Left ventricle myocardium inferior (tissue), 1 donor: ENCODE measurements around the gene SERPINA12. TPM values are rescaled to one million over a fixed set of nuclear protein-coding genes. Genes with fewer than 3 reads are reported as not detected.
"Not testable (repeated sequence)": the region's sequence is repeated elsewhere in the genome, so short reads cannot be mapped to it uniquely, and the experiment has no call there.

ENCODE experiments used
- DNase-seq: peaks from one replicate; pipeline ENCODE4 v3.0.0-alpha.2; 2020
- H3K27ac ChIP-seq: fragments of 200-600 bp; replicated peaks from 2 replicates; pipeline ENCODE4 v1.8.0; 2021
- H3K27me3 ChIP-seq: fragments of 200-600 bp; 2 replicates; pipeline ENCODE4 v1.8.0; 2021; ENCODE audit warnings: low read depth
- H3K36me3 ChIP-seq: fragments of 200-600 bp; 2 replicates; pipeline ENCODE4 v1.8.0; 2021
- H3K4me1 ChIP-seq: fragments of 200-600 bp; 2 replicates; pipeline ENCODE4 v1.8.0; 2021
- H3K4me3 ChIP-seq: fragments of 200-600 bp; 2 replicates; pipeline ENCODE4 v1.8.0; 2021; ENCODE audit warnings: mild to moderate bottlenecking, moderate library complexity
- H3K9me3 ChIP-seq: fragments of 200-600 bp; replicated peaks from 2 replicates; pipeline ENCODE4 v1.8.0; 2021
- intact Hi-C: fragments of 100-400 bp; cut with micrococcal nuclease; formaldehyde crosslinking; loops from one replicate; pipeline ENCODE4 v1.11.0; 2022
- total RNA-seq: library from RNA; stranded (reverse); fragmentation: NEBNext Ultra II Directional; extraction: Animal tissue kit (Norgen Biotek cat#: 25700); gene quantifications from one replicate; pipeline ENCODE4 v1.2.1, GENCODE V29; 2021
- TF ChIP-seq, protein P1 (sequence below): fragments of 200-600 bp; IDR thresholded peaks from 2 replicates; pipeline ENCODE4 v1.8.0; 2021; ENCODE audit warnings: antibody characterized with exemption, mild to moderate bottlenecking, borderline replicate concordance
- donor health status: DM: no; HTN: yes; CAD: no; lungs with severe emphysema.

Gene SERPINA12
- total RNA-seq, 1 donor from 2014 or later = not detected

- intact Hi-C loops = no loop called here
- Histone ChIP-seq H3K4me3 (no peak overlapping the region), H3K27ac (no peak overlapping the region), H3K27me3 (peaks cover 58% of the 10 kb centered on the region), H3K9me3 (no peaks in the 10 kb centered on the region), H3K36me3 (no peaks in the 10 kb centered on the region), H3K4me1 (no peaks in the 10 kb centered on the region)
- TF ChIP-seq, protein P1, sequence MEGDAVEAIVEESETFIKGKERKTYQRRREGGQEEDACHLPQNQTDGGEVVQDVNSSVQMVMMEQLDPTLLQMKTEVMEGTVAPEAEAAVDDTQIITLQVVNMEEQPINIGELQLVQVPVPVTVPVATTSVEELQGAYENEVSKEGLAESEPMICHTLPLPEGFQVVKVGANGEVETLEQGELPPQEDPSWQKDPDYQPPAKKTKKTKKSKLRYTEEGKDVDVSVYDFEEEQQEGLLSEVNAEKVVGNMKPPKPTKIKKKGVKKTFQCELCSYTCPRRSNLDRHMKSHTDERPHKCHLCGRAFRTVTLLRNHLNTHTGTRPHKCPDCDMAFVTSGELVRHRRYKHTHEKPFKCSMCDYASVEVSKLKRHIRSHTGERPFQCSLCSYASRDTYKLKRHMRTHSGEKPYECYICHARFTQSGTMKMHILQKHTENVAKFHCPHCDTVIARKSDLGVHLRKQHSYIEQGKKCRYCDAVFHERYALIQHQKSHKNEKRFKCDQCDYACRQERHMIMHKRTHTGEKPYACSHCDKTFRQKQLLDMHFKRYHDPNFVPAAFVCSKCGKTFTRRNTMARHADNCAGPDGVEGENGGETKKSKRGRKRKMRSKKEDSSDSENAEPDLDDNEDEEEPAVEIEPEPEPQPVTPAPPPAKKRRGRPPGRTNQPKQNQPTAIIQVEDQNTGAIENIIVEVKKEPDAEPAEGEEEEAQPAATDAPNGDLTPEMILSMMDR = no peak
- DNase-seq = no peak
Observed at GRCh38 chr14:94515426-94515825, 6.2 kb upstream of the SERPINA12 start.

DNA sequence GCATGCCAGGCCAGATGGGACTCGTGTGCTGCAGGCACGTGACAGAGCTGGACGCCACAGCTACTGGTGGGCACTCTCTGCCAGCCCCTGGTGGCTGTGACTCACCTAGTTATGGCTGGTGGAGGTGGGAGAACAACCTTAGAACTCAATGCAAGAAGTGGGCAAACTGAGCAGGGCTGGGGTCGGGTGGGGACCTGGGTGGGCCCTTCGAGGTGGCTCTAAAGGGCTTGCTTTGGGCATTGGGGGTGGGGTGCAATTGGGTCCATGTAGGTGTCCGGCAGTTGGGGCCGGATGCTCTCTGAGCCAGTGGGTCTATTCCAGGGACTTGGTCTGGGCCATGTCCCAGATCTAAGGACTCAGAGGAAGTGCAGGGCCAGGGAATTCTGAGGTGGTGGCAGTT lies 5.1 kb upstream of the SERPINA12 start:
- TF ChIP-seq, protein P1 = no peak
- DNase-seq = no peak
- intact Hi-C loops = no loop called here
- no peak overlapping the region for H3K27ac ChIP-seq
- no peaks in the 10 kb centered on the region for H3K36me3 ChIP-seq
- no peaks in the 10 kb centered on the region for H3K4me1 ChIP-seq
- no peaks in the 10 kb centered on the region for H3K9me3 ChIP-seq
- H3K4me3 ChIP-seq = no peak overlapping the region
- H3K27me3 ChIP-seq = peaks cover 66% of the 10 kb centered on the region

DNA sequence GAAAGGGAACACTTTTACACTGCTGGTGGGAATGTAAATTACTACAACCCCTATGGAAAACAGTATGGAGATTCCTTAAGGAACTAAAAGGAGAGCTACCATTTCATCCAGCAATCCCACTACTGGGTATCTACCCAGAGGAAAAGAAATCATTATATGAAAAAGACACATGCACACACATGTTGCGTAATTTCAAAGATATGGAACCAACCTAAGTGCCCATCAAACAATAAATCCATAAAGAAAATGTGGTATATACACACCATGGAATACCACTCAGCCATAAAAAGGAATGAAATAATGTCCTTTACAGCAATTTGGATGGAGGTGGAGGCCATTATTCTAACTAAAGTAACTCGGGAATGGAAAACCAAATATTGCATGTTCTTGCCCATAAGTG lies 1.2 kb upstream of the SERPINA12 start:
- intact Hi-C loops, DNase-seq, H3K9me3 ChIP-seq, H3K36me3 ChIP-seq, H3K27ac ChIP-seq, H3K4me3 ChIP-seq, H3K4me1 ChIP-seq: not testable (repeated sequence)
- H3K27me3 ChIP-seq = peaks cover 56% of the 10 kb centered on the region

- no peak overlapping the region for H3K4me3 ChIP-seq
- peaks cover 69% of the 10 kb centered on the region for H3K27me3 ChIP-seq
- H3K4me1 ChIP-seq = no peaks in the 10 kb centered on the region
- DNase-seq = no peak
- no peak overlapping the region for H3K27ac ChIP-seq
- TF ChIP-seq, protein P1 = no peak
- intact Hi-C loops = no loop called here
- H3K9me3 ChIP-seq = no peaks in the 10 kb centered on the region
- H3K36me3 ChIP-seq = no peaks in the 10 kb centered on the region
Observed at GRCh38 chr14:94505641-94506040, 3.6 kb downstream of the SERPINA12 start.

DNA sequence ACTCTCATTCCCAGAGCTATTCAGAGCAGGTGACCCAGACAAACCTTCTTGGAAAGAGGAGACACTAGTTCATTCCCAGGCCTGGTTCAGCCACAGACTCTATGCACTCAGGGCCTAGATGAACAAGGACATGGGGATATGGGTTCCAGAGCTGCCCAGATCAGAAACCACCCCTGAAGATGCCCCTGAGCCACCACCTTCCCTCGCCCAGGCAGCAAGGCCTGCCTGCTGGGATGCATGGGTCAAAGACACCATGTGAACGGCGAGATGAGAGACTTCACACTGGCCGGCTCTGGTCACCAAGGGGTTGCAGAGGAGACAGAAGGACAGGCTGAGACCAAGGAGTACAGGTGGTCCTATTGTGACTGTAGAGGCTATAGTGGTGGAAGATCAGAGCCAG lies 4.1 kb downstream of the SERPINA12 start:
- DNase-seq = no peak
- TF ChIP-seq, protein P1 = no peak
- intact Hi-C loops = no loop called here

DNA sequence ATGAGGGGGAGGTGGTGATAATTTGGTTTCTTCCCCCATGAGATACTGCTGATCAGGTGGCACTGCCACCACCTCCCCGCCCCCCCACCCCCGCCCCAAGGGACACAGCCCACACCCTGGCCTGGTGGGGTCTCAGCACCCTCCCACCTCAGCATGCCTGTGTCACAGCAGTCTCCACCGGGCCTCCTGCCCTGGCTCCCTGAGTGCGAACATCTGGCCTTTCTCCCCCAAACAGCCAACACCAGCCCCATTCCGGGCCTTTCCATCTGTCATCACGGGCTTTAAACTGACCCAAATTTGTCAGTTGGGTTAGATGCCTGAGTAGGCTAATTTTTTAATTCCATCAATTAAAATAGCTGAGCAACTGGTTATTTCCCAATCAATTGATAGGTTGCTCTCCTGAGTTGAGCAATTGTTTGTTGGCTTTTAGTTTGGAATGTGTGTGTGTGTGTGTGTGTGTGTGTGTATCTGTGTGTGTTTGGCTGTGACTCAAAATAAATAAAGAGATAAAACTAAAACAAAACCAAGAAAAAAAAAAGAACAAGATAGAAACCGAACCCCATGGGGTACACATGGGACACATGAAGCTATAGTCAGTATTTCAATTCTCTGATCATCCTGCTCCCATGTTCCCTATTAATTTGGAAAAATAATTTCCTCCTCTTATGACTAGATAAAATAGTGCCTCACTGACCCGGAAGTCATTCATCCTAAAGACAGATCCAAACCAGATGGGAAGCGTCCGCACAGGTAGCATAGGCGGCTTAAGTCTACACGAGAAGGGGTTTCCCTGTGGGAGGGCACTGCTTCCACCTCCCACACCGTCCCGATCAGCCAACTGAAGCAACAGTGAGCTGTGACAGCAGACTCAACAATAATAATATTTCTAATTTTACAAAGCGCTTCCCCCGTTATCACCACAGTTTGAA lies 7.4 kb downstream of the SERPINA12 start:
- intact Hi-C loops = no loop called here
- Histone ChIP-seq H3K4me3 (no peak overlapping the region), H3K4me1 (no peaks in the 10 kb centered on the region), H3K27me3 (peaks cover 91% of the 10 kb centered on the region), H3K36me3 (no peaks in the 10 kb centered on the region), H3K9me3 (no peaks in the 10 kb centered on the region), H3K27ac (no peak overlapping the region)
- no peak for DNase-seq
- TF ChIP-seq, protein P1 = no peak

More for the DNA sequence above, 4.1 kb downstream of the SERPINA12 start:
- Histone ChIP-seq H3K36me3 (no peaks in the 10 kb centered on the region), H3K4me3 (no peak overlapping the region), H3K9me3 (no peaks in the 10 kb centered on the region), H3K27me3 (peaks cover 71% of the 10 kb centered on the region), H3K27ac (no peak overlapping the region), H3K4me1 (no peaks in the 10 kb centered on the region)
